Activated T-helper 1 cell treated with anti-CD3 and anti-CD28 coated beads, Interleukin-2, amount 50 U/mL, for 16 hours (primary cell): ENCODE measurements around the gene LYST.
"Not testable (repeated sequence)": the region's sequence is repeated elsewhere in the genome, so short reads cannot be mapped to it uniquely, and the experiment has no call there.

Experiments used
- DNase-seq, 2 donors: peaks; one replicate each; pipeline ENCODE4 v3.0.0-alpha.2; 2020; ENCODE audit warnings: low read depth in 1 of 2, low spot score in 1 of 2

The LYST gene

DNA sequence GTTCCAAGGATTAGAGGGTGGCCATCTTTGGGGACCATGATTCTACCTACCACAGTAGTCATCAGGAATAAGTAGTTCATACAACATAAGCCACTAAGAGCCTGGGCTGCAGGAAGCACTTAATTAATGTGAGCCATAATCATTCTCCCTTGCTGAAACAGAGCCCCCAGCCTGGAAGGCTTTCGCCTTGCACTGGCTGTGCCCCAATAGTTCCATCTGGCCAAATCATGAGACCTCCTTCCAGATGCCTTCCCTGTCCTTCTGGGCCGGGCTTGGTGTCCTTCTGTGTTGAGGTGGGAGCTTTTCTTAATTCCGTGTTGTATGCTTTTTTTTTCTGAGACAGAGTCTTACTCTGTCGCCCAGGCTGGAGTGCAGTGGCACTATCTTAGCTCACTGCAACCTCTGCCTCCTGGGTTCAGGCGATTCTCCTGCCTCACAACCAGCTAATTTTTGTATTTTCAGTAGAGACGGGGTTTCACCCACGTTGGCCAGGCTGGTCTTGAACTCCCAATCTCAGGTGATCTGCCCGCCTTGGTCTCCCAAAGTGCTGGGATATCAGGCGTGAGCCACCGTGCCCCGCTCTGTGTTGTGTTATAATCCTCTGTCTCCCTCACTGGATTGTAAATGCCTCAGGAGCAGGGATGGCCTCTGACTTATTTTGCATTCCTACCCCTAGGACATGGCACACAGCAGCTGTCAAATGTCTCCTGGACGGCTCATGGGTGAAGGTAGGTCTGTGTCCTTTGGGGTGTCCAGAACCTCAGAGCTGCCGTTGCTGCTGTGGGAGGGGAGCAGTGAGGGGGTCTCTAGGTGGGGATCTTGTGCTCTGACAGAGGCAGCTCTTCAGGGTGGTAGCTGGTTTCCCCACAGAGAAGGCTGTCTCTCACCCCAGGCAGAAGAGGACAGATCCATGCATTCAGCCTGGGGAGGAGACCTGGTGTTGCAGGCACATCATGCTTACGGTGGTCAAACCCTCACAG, 227.2 kb downstream of the LYST start:
- DNase-seq = no peak

- DNase-seq = not testable (repeated sequence)
These were observed 228.1 kb downstream of the LYST start for GRCh38 chr1:235638612-235639011.

DNA sequence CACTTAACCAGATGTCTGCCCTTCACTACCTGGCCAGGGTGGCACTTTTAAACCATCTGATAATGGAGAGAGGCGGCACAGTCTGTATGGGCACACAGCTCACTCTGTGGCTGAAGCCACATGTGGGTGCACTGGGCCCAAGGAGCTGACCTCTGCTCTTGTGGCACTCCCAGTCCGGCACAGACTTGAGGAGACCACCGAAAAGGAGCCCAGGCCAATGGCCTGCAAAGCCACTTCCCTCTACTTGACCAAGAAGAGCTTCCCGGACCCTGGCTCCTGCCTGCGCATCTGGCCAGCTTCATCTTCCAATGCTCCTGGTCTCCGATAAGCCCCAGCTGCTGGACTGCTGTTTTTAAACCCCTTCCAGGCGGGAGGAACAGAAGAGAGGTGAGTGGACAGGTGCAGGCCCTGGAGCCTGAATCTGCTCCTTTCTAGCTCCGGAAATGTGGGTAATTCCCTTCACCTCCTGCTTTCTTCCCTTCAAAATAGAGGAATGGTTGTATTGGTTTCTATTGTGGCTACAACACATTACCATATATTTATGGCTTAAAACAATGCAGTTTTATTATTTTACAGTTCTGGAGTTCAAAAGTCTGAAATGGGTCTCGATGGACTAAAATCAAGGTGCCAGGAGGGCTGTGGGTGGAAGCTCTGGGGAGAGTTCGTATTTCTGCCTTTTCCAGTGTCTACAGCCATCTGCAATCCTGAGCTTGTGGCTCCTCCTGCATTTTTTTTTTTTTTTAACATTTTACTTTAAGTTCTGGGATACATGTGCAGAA, 228.8 kb downstream of the LYST start:
- no peak for DNase-seq

GRCh38 chr1:235635938-235636662, 230.6 kb downstream of the LYST start:
- DNase-seq = no peak

DNA sequence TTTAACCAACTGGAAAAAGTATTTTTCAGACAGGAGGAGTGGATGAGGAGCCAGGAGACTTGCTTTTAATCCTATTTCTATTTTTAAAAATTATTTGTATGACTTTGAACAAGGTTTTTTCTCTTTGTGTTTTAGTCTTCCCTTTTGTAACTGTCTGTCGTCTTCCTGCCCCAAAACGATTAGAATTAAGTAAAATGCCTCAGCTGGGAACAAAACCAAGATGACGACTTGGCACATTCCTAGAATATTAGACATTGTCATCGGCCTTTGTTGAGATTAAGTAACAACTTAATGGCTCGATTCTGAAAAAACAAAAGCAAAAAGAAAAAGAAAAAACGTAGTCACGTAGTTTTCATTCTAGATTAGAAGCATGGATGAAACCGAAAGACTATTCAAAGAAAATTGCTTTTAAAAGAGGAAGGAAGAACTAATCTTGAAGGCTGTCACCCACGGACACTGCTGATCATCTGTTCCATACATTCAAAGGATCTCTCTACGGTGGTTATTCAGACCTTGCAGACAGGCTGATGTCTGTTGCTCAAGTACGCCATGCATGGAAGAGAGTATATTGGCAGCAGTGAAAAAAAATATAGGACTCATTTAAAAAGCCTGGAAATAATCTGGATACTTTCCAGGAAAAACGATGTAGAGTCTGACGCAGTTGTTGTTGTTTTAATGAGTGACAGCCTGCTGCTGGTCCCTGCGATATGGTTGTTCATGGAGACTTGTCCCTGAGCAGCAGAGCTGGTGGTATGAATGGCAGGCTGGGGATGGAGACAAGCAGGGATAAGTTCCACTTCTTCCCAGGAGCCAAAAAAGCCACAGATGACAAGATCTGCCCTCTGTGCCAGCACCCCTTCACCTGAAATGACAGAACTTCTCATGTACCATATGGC, 234.0 kb downstream of the LYST start:
- no peak for DNase-seq

DNA sequence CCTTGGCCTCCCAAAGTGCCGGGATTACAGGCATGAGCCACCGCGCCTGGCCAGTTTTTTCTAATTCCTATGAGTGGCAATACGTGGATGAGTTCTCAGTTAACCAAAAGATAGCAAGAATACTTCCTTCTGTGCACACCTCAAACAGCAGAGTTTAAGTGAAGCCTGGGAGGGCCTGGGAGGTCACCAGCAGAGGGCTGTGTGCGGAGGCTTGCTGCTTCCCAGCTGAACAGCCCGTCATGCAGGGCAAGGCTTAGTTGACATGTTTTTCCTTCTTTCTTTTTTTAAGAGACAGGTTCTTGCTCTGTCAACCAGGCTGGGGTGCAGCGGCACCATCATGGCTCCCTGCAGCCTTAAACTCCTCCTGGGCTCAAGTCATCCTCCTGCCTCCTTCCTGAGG, 234.9 kb downstream of the LYST start:
- no peak for DNase-seq

DNA sequence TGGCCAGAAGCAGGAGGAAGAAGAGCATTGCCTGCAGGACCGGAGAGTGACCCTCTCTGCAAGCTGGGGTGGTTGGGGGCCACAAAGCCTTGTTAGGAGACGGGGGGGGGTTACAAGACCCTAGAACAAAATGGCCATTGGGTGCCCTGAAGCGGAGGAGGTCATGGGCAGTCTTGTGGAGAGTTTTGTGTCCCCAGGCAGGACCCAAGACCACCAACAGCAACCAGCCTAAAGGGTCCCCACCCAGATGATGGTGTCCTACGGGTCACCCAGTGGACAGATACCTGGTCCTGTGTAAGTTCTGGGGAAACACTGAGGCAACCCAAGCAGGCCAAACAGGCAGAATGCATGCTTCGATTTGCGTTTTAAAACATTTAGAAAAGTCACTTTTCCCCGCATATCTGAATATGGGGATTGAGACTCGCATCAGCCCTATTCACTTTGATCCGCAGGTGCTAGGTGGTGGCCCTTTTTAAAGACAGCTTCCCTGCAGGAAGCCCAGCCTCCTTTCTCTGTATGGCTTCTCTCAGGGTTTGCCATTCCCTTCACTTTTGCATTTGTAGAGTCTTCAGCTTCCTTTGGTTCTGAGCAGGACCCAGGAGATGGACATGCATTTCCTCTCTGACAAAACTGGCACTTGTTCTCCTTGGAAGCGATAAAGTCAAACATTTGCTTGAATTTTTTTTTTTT, 238.2 kb downstream of the LYST start:
- no peak for DNase-seq

- DNase-seq = no peak
These were observed 240.9 kb downstream of the LYST start for GRCh38 chr1:235625831-235626230.

DNA sequence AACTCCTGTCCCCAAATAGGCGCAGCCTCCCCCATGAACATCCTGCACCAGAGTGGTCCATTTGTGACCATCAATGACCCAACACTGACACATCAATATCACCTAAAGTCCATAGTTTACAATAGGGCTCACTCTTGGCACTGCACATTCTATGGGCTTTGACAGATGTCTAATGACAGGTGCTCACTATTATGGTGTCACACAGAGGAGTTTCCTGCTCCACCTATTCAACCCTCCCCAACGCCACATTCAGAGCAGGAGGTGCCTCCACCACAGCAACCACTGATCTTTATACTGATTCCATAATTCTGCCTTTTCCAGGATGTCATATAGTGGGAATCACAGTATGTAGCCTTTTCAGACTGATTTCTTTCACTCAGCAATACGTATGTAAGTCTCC, 241.4 kb downstream of the LYST start:
- DNase-seq = no peak

- no peak for DNase-seq
These were observed 241.9 kb downstream of the LYST start for GRCh38 chr1:235624721-235625333.

- DNase-seq = no peak
These were observed 243.5 kb downstream of the LYST start for GRCh38 chr1:235622936-235623779.

DNA sequence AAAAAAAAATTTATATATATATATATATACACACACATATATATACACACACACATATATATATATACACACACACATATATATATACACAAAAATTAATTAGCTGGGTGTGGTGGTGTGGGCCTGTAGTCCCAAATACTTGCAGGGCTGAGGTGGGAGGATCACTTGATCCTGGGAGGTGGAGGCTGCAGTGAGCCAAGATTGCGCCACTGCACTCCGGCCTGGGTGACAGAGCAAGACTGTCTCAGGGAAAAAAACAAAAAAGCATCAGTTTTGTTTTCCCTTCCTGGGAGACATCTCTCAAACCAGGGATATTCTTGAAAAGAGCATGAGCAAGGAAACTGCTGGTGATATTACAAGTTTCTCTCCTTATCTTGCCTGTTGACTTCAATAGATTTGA, 247.6 kb downstream of the LYST start:
- DNase-seq = not testable (repeated sequence)

GRCh38 chr1:235617808-235618207, 248.9 kb downstream of the LYST start:
- DNase-seq = no peak

- DNase-seq = no peak
These were observed 249.6 kb downstream of the LYST start for GRCh38 chr1:235617140-235617539.

GRCh38 chr1:235614442-235614954, 252.2 kb downstream of the LYST start:
- DNase-seq = no peak

GRCh38 chr1:235613602-235614001, 253.1 kb downstream of the LYST start:
- no peak for DNase-seq

- no peak for DNase-seq
These were observed 253.9 kb downstream of the LYST start for GRCh38 chr1:235612761-235613160.
